ENCODE data around the gene GNG2. TPM values are rescaled to one million over a fixed set of nuclear protein-coding genes. Genes with fewer than 3 reads are reported as not detected.
A peak's percentile ranks its signal among the peaks of the same experiment; 100 is the strongest.

GNG2 gene
- total and polyA plus RNA-seq, 2 of the 8 experiments (the other 6 are each of a cell fraction or from before 2014, with no cell fraction given) = 8.2 to 17.9 TPM

DNA sequence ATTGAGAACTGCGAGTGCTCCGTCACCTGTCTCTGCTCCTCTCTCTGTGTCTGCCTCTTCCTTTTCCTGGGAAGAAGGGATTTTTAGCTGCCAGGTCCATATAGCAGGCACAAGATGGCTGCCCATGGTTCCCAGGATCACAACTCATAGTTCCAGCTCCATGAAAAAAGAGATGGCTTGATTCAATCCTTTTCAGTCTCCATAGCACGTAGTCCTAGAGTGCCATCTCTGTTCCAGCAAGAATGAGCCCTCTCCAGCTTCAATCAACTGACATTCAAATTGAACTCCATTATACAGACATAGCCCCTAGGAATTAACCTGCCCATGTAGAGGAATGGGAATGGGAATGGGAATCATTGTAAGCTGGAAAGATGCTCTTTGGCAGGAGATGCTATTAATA is 94.2 kb downstream of the GNG2 start:
- Histone ChIP-seq H4K20me1 (replicated peaks in 1 of 2; ENCODE audit: control insufficient read depth in 1 of 2, insufficient read depth in 2 of 2, low read length in 2 of 2) (no peaks in the 10 kb centered on the region), H3K27ac (ENCODE audit: low read depth, low read length) (no peak overlapping the region), H3K9me3 (ENCODE audit: insufficient read depth in 2 of 2, low read depth in 1 of 2, low read length in 1 of 2) (peaks cover 12 to 13% of the 10 kb centered on the region in 2 experiments; a peak in 2 of 4 replicates), H3K4me1 (replicated peaks in 1 of 4; ENCODE audit: control insufficient read depth in 3 of 4, insufficient read depth in 4 of 4, low read length in 3 of 4) (no peaks in the 10 kb centered on the region), H2BK120ac (replicated peaks; ENCODE audit: low read depth, low read length) (no peak overlapping the region), H2BK5ac (ENCODE audit: low read depth, low read length) (no peak overlapping the region), H3K18ac (ENCODE audit: extremely low read depth, low read length) (no peak overlapping the region), H2BK20ac (ENCODE audit: low read length) (no peak overlapping the region), H4K5ac (ENCODE audit: insufficient read length, low read depth, low read length) (no peak overlapping the region), H3K56ac (replicated peaks; ENCODE audit: insufficient read length, low read depth, low read length) (no peak overlapping the region), H3K14ac (ENCODE audit: insufficient read length) (no peak overlapping the region), H2AK5ac (ENCODE audit: low read depth, low read length) (no peak overlapping the region), H3K4ac (replicated peaks; ENCODE audit: insufficient read length, low read depth, low read length) (no peak overlapping the region), H2BK15ac (ENCODE audit: low read length) (no peak overlapping the region), H3K36me3 (ENCODE audit: control insufficient read depth in 2 of 4, insufficient read depth in 4 of 4, low read length in 3 of 4) (peaks cover 0 to 2% (median 0%) of the 10 kb centered on the region in 4 experiments; a peak in 1 of 8 replicates), H3K4me2 (ENCODE audit: insufficient read depth in 1 of 2, low read depth in 2 of 2, low read length in 2 of 2) (no peak overlapping the region), H3K9ac (replicated peaks in 1 of 4; ENCODE audit: extremely low read depth in 1 of 4, low read depth in 3 of 4, low read length in 3 of 4) (no peak overlapping the region), H4K91ac (replicated peaks; ENCODE audit: insufficient read length, low read length) (no peak overlapping the region), H4K8ac (ENCODE audit: extremely low read depth, insufficient read depth, low read length) (no peak overlapping the region), H2BK12ac (ENCODE audit: low read depth, low read length) (no peak overlapping the region), H3K4me3 (ENCODE audit: extremely low read depth in 1 of 4, insufficient read depth in 2 of 4, low read depth in 3 of 4, low read length in 4 of 4) (no peak overlapping the region), H3K27me3 (replicated peaks in 1 of 4; ENCODE audit: control insufficient read depth in 3 of 4, extremely low read depth in 1 of 4, insufficient read depth in 3 of 4, low read length in 3 of 4) (no peaks in the 10 kb centered on the region), H3K79me1 (ENCODE audit: low read depth, low read length) (no peaks in the 10 kb centered on the region), H3K23ac (ENCODE audit: insufficient read length) (no peak overlapping the region), H3K79me2 (ENCODE audit: control insufficient read depth in 1 of 2, insufficient read depth in 2 of 2, low read length in 2 of 2) (no peaks in the 10 kb centered on the region), H3K23me2 (ENCODE audit: low read depth, low read length) (no peaks in the 10 kb centered on the region; the same call in 1 of the 2 replicates), H2AFZ (ENCODE audit: low read length) (no peak overlapping the region; the same call in 1 of the 2 replicates)
- no peak for DNase-seq (ENCODE audit: low read depth in 1 of 2, low spot score in 2 of 2)
- peak; percentile 24 for FAIRE-seq
- 97% methylated on average over 3 of the region's 3 CpGs; no CpG with 5 or more reads in 1 of the 2 experiments for WGBS, 2 experiments (ENCODE audit: extremely low coverage in 1 of 2, insufficient coverage in 1 of 2, insufficient read length in 1 of 2, insufficient replicate concordance in 2 of 2, low coverage in 1 of 2, low lambda C conversion rate in 2 of 2, missing lambda C conversion rate in 1 of 2)
- POLR2A ChIA-PET (ENCODE audit: partially characterized antibody) = no interaction called here
- CTCF ChIA-PET (ENCODE audit: partially characterized antibody) = interaction anchor here (0.9 to 2.9 kb wide), 6 partner anchors 54 to 215 kb away, joined by 3 to 7 read pairs (median 4); no protein-coding TSS in a partner anchor
- TF ChIP-seq EZH2 (IDR thresholded peaks at IDR 0.05; ENCODE audit: low read depth, low read length, severe bottlenecking) (no peak), SP1 (IDR thresholded peaks at IDR 0.05; ENCODE audit: low read depth, low read length) (no peak), CTBP2 (IDR thresholded peaks at IDR 0.05; ENCODE audit: borderline replicate concordance, insufficient read depth, insufficient read length, low read length) (no peak), SIRT6 (IDR thresholded peaks at IDR 0.05; ENCODE audit: low read length) (no peak), JUND (IDR thresholded peaks at IDR 0.05; ENCODE audit: low read length) (no peak), RAD21 (IDR thresholded peaks at IDR 0.05 in 1 of 2, conservative IDR thresholded peaks at IDR 0.05 in 1 of 2; ENCODE audit: low read depth in 2 of 2, low read length in 2 of 2) (peak; percentile 56 to 59), TAF1 (IDR thresholded peaks at IDR 0.05; ENCODE audit: low read depth, low read length) (no peak), CTCF (IDR thresholded peaks at IDR 0.05; ENCODE audit: control extremely low read depth in 1 of 3, insufficient read depth in 1 of 3, low read depth in 1 of 3, low read length in 3 of 3) (peak in 2 of 3 experiments; percentile 17 to 40; a peak in 2 of 4 replicates), YY1 (IDR thresholded peaks at IDR 0.05; ENCODE audit: low read depth, low read length) (0 out of 2 replicates have a peak, but pooled peaks have one; percentile 70), EP300 (IDR thresholded peaks at IDR 0.05; ENCODE audit: borderline replicate concordance in 1 of 2, low read depth in 2 of 2, low read length in 2 of 2) (no peak)
